Measurements from ENCODE around the gene USH2A.

DNA sequence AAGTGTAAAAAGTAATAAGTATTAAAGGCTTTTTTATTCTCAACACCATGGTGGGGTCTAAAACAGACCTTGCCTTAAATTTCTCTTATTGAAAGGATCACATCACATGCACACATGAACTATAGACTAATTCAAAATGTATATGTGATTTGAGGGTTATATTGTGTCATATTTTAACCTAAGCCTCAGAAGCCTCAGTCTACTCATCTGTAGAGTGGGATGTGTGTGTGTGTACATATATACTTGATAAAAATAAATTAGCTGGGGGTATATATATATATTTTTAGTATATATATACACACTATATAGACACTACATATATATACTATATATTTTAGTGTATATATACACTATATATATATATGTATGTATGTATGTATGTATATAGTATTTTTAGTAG is 797.3 kb downstream of the USH2A start:
- TF ChIP-seq, protein P1, sequence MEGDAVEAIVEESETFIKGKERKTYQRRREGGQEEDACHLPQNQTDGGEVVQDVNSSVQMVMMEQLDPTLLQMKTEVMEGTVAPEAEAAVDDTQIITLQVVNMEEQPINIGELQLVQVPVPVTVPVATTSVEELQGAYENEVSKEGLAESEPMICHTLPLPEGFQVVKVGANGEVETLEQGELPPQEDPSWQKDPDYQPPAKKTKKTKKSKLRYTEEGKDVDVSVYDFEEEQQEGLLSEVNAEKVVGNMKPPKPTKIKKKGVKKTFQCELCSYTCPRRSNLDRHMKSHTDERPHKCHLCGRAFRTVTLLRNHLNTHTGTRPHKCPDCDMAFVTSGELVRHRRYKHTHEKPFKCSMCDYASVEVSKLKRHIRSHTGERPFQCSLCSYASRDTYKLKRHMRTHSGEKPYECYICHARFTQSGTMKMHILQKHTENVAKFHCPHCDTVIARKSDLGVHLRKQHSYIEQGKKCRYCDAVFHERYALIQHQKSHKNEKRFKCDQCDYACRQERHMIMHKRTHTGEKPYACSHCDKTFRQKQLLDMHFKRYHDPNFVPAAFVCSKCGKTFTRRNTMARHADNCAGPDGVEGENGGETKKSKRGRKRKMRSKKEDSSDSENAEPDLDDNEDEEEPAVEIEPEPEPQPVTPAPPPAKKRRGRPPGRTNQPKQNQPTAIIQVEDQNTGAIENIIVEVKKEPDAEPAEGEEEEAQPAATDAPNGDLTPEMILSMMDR (IDR thresholded peaks at IDR 0.05), result no peak
- TF ChIP-seq POLR2A (IDR thresholded peaks at IDR 0.05; ENCODE audit: low read depth), result no peak
